ENCODE measurements around the gene CLDN20. TPM values are rescaled to one million over a fixed set of nuclear protein-coding genes. Genes with fewer than 3 reads are reported as not detected.

The CLDN20 gene
- total and polyA plus RNA-seq, 2 experiments from 2014 or later: 0.56 TPM; not detected in 1

DNA sequence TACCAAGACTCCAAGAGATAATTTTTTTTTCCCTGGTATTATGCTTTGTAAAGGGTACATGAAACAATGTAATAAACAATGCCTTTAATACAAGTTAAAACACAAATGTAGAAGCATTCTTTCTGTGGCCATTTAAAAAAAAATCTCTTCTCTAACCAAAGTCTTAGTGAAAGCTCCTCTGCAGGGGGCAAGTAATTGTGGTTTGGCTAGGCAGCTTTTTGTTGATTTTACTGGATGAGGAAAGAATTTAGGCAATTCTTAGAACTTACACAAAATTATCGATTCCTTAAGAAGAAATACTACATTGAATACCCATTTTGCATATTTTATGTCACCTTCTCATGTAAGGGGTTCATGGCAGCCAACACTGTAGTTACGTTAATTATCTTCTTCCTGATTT lies 38.1 kb downstream of the CLDN20 start:
- H3K36me3 ChIP-seq (replicated peaks; ENCODE audit: insufficient read depth, low read depth): no peaks in the 10 kb centered on the region
- DNase-seq (ENCODE audit: low spot score): no peak
- H3K9me3 ChIP-seq (ENCODE audit: low read depth): no peaks in the 10 kb centered on the region
- 92% methylated on average over 2 of the region's 2 CpGs for WGBS (ENCODE audit: low lambda C conversion rate, missing lambda C conversion rate)
- H2AFZ ChIP-seq: no peak overlapping the region
- no peaks in the 10 kb centered on the region for H4K20me1 ChIP-seq (ENCODE audit: insufficient read depth, poor library complexity, severe bottlenecking)
- H3K79me2 ChIP-seq: peaks cover 3% of the 10 kb centered on the region
- no peaks in the 10 kb centered on the region for H3K4me1 ChIP-seq (ENCODE audit: insufficient read depth)
- no peaks in the 10 kb centered on the region for H3K27me3 ChIP-seq
- no peaks in the 10 kb centered on the region for H3K9me2 ChIP-seq (replicated peaks; ENCODE audit: insufficient read depth)
- TF ChIP-seq, protein P1, sequence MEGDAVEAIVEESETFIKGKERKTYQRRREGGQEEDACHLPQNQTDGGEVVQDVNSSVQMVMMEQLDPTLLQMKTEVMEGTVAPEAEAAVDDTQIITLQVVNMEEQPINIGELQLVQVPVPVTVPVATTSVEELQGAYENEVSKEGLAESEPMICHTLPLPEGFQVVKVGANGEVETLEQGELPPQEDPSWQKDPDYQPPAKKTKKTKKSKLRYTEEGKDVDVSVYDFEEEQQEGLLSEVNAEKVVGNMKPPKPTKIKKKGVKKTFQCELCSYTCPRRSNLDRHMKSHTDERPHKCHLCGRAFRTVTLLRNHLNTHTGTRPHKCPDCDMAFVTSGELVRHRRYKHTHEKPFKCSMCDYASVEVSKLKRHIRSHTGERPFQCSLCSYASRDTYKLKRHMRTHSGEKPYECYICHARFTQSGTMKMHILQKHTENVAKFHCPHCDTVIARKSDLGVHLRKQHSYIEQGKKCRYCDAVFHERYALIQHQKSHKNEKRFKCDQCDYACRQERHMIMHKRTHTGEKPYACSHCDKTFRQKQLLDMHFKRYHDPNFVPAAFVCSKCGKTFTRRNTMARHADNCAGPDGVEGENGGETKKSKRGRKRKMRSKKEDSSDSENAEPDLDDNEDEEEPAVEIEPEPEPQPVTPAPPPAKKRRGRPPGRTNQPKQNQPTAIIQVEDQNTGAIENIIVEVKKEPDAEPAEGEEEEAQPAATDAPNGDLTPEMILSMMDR (IDR thresholded peaks at IDR 0.05; ENCODE audit: poor library complexity): no peak
- TF ChIP-seq EZH2phosphoT487 (IDR thresholded peaks at IDR 0.05; ENCODE audit: low read depth, severe bottlenecking, unreplicated experiment) (no peak), EZH2 (IDR thresholded peaks at IDR 0.05; ENCODE audit: borderline replicate concordance) (no peak)
- no peak overlapping the region for H3K27ac ChIP-seq
- H3K4me3 ChIP-seq: no peak overlapping the region
- no peak overlapping the region for H3K4me2 ChIP-seq

- H4K20me1 ChIP-seq (ENCODE audit: insufficient read depth, poor library complexity, severe bottlenecking): no peaks in the 10 kb centered on the region
- peaks cover 3% of the 10 kb centered on the region for H3K79me2 ChIP-seq
- H3K27ac ChIP-seq: no peak overlapping the region
- H3K36me3 ChIP-seq (replicated peaks; ENCODE audit: insufficient read depth, low read depth): no peaks in the 10 kb centered on the region
- WGBS (ENCODE audit: low lambda C conversion rate, missing lambda C conversion rate): 67% methylated on average over 4 of the region's 4 CpGs
- H3K27me3 ChIP-seq: no peaks in the 10 kb centered on the region
- H3K9me3 ChIP-seq (ENCODE audit: low read depth): no peaks in the 10 kb centered on the region
- H2AFZ ChIP-seq: no peak overlapping the region
- DNase-seq (ENCODE audit: low spot score): no peak
- TF ChIP-seq, protein P1 (IDR thresholded peaks at IDR 0.05; ENCODE audit: poor library complexity): no peak
- TF ChIP-seq EZH2phosphoT487 (IDR thresholded peaks at IDR 0.05; ENCODE audit: low read depth, severe bottlenecking, unreplicated experiment) (no peak), EZH2 (IDR thresholded peaks at IDR 0.05; ENCODE audit: borderline replicate concordance) (no peak)
- no peak overlapping the region for H3K4me2 ChIP-seq
- no peaks in the 10 kb centered on the region for H3K9me2 ChIP-seq (replicated peaks; ENCODE audit: insufficient read depth)
- H3K4me1 ChIP-seq (ENCODE audit: insufficient read depth): no peaks in the 10 kb centered on the region
- no peak overlapping the region for H3K4me3 ChIP-seq
These were observed 39.6 kb downstream of the CLDN20 start for GRCh38 chr6:155303361-155303870.

- Histone ChIP-seq H4K20me1 (ENCODE audit: insufficient read depth, poor library complexity, severe bottlenecking) (no peaks in the 10 kb centered on the region), H3K79me2 (peaks cover 6% of the 10 kb centered on the region), H3K4me2 (no peak overlapping the region), H3K27ac (no peak overlapping the region), H3K9me3 (ENCODE audit: low read depth) (no peaks in the 10 kb centered on the region), H3K27me3 (no peaks in the 10 kb centered on the region), H2AFZ (no peak overlapping the region), H3K4me1 (ENCODE audit: insufficient read depth) (no peaks in the 10 kb centered on the region), H3K4me3 (no peak overlapping the region), H3K36me3 (replicated peaks; ENCODE audit: insufficient read depth, low read depth) (no peaks in the 10 kb centered on the region), H3K9me2 (replicated peaks; ENCODE audit: insufficient read depth) (no peaks in the 10 kb centered on the region)
- no peak for DNase-seq (ENCODE audit: low spot score)
- no peak for TF ChIP-seq EZH2 (IDR thresholded peaks at IDR 0.05; ENCODE audit: borderline replicate concordance)
- TF ChIP-seq, protein P1 (IDR thresholded peaks at IDR 0.05; ENCODE audit: poor library complexity): no peak
- TF ChIP-seq EZH2phosphoT487 (IDR thresholded peaks at IDR 0.05; ENCODE audit: low read depth, severe bottlenecking, unreplicated experiment): no peak
- 93% methylated on average over 2 of the region's 2 CpGs for WGBS (ENCODE audit: low lambda C conversion rate, missing lambda C conversion rate)
These were observed 43.1 kb downstream of the CLDN20 start for GRCh38 chr6:155306958-155307357.

Measured in hepatocyte (in vitro differentiated cells).